Neural cell (in vitro differentiated cells): ENCODE results near the gene TLR9.

ENCODE experiments used
- EZH2 ChIP-seq: fragments of 200-600, 300-800 bp; shearing (Covaris generic), sonication (generic); IDR thresholded peaks from 2 replicates; pipeline ENCODE4 v1.6.1; 2014; ENCODE audit warnings: antibody characterized with exemption, low read length, borderline replicate concordance, mild to moderate bottlenecking; ENCODE audit not compliant: insufficient read depth, poor library complexity, severe bottlenecking
- MXI1 ChIP-seq: fragments of 450-650 bp; conservative IDR thresholded peaks from 2 replicates; pipeline ENCODE4 v1.6.1; 2014; ENCODE audit warnings: antibody characterized with exemption, mild to moderate bottlenecking; ENCODE audit not compliant: poor library complexity, severe bottlenecking
- POLR2AphosphoS5 ChIP-seq: IDR thresholded peaks from 2 replicates; pipeline ENCODE4 v1.6.1; 2012

GRCh38 chr3:52242039-52242438 lies 16.6 kb upstream of the TLR9 start:
- TF ChIP-seq EZH2 (no peak), POLR2AphosphoS5 (no peak), MXI1 (no peak)
